HK-2 (cell line): ENCODE measurements around the gene GALNT2.

Experiments used
- DNase-seq: peaks from one replicate; pipeline ENCODE4 v3.0.0-alpha.2; 2018; ENCODE audit not compliant: unreplicated experiment

Gene GALNT2

GRCh38 chr1:230129341-230129740 lies 62.3 kb downstream of the GALNT2 start:
- DNase-seq, result no peak

GRCh38 chr1:230130172-230130944 lies 63.3 kb downstream of the GALNT2 start:
- DNase-seq, result peak; percentile 84

DNA sequence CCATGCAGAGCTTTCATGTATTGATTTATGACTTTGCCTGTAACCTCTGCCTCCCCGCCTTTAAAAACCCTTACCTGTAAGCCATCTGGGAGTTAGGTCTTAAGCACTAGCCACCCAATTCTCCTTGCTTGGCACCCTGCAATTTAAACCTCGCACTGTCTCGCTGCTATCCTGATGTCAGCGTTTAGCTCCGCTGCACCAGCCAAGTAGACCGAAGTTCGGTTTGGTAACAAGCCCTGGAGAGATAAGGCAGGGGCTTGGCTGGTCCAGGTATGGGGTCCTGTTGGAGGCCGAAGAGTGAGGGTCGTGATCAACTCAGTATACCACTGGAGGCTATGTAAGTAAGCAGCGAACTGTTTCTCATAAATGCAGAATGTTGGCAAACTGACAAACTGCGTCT lies 64.4 kb downstream of the GALNT2 start:
- no peak for DNase-seq

DNA sequence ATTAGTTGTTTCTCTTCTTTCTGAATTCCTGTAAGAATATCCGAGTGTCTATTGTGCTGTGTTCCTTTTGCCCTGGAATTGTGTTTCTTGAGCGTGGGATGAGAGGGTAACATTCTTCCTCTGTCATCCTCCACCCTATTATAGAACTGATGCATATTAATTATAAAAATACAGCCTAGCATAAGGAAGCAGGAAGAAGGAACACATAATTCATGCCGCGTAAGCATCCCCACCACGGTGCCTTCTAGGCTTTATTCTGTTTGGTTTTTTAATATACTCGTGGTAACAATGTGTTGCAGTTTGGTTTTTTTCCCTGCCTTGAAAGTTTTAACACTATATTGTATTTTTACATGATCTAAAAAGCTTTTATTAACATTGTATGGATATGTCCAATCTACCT lies 65.7 kb downstream of the GALNT2 start:
- DNase-seq, result no peak

- no peak for DNase-seq
Observed at GRCh38 chr1:230135726-230136125, 68.7 kb downstream of the GALNT2 start.

- no peak for DNase-seq
Observed at GRCh38 chr1:230136453-230137336, 69.7 kb downstream of the GALNT2 start.

DNA sequence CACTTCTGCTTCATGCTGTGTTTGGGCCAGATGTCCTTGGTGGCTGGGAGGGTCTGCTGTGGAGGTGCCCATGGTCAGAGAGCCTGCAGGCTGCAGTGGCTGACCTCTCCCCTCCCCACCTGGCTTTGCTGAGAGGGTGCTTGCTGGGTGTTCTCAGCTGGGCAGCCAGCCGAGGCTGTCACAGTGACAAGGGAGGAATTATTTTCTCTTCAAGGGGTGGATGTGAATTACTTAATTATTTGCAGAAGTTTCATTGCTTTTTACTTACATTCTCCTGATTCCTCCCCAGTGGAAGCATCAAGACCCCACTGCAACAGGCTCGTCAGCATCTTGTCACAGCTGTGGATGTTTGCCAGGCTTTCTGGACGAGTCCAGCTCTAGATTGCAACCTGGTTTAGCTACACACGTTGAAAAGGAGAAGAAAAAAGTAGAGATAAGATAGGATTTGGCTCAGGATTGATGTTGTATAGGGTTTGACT lies 70.3 kb downstream of the GALNT2 start:
- DNase-seq, result no peak

- no peak for DNase-seq
Observed at GRCh38 chr1:230138561-230139239, 71.7 kb downstream of the GALNT2 start.

GRCh38 chr1:230139315-230139714 lies 72.3 kb downstream of the GALNT2 start:
- no peak for DNase-seq

GRCh38 chr1:230139741-230140140 lies 72.7 kb downstream of the GALNT2 start:
- DNase-seq, result no peak

- DNase-seq, result no peak
Observed at GRCh38 chr1:230140221-230141020, 73.4 kb downstream of the GALNT2 start.

DNA sequence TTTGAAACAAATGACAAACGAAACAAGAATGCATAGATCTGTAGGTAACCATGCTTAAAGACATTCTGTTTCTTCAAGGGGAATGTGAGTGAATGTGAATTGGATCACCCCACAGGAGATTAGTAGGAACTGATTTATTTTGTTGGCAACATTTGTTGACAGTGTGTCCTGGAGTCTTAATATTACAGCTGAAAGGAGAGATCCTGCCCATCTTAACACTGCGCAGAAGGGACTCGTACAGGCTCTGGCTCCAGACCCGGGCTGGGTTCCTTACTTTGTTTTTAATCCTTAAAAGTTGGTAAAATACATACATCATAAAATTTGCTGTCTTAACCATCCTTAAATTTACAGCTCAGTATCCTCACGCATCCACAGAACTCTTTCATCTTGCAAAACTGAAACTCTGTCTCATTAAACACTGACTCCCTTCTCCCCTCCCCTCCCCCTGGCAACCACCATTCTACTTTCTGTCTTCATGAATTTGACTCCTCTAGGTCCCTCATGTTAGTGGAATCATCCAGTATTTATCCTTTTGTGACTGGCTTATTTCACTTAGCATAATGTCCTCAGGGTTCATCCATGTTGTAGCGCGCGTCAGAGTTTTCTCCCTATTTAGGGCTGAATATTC lies 74.1 kb downstream of the GALNT2 start:
- DNase-seq, result no peak

GRCh38 chr1:230141797-230142607 lies 75.0 kb downstream of the GALNT2 start:
- no peak for DNase-seq

- DNase-seq, result no peak
Observed at GRCh38 chr1:230142608-230143210, 75.7 kb downstream of the GALNT2 start.

- DNase-seq, result no peak
Observed at GRCh38 chr1:230143534-230143933, 76.5 kb downstream of the GALNT2 start.

DNA sequence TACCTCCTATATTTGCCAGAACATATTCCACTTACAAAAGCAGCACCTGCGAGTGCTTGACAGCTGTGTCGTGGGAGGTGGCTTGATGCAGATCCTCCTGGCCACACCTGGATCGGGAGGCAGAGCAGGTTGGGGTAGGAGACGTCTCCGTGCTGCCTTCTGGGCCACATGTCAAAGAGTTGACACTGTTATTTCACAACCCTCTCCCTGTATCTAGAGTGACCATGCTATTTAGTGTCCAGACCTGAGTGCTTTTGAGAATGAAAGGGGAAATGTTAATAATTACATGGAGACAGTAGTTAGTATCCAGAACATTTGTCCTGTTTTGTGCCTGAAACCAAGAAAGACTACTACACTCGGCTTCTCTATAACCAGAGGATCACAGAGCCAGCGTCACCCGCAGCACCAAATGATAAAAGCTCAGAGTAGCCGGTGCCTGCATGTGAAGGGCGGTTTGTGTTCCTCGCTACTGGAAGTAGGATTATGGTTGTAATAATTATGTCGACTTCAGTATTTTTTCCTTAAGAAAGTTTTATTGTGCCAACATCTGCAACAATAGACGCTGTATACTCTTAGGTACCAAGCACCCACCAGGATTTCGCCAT lies 77.1 kb downstream of the GALNT2 start:
- DNase-seq, result no peak

GRCh38 chr1:230144758-230145504 lies 77.9 kb downstream of the GALNT2 start:
- no peak for DNase-seq

DNA sequence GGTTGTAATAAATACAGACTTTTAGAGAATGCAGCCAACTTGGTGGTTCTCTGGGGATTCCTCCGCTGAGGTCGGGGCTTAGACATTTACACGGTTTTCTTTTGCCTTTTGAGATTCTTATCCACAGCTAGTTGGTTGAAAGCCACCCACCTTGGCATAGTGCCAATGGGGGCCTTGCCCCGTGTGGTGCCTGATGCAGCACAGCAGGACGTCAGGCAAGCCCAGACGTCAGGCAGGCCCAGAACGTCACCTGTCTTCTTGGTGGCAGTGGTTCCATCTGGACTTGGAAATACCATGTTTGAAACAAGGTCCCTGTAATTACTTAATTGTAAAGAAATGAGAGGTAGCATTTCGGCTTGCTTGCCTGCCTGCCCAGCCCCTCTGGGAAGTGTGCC lies 78.5 kb downstream of the GALNT2 start:
- no peak for DNase-seq
